NB4 (cell line): ENCODE results near the gene JAK2.

ENCODE experiments used
- CTCF ChIP-seq: IDR thresholded peaks from one replicate; pipeline ENCODE4 v1.5.1; 2012; ENCODE audit warnings: low read depth, low read length
- MYC ChIP-seq: IDR thresholded peaks from 2 replicates; pipeline ENCODE4 v1.6.1; 2011; ENCODE audit warnings: low read depth, low read length
- POLR2A ChIP-seq: IDR thresholded peaks from 2 replicates; pipeline ENCODE4 v1.6.1; 2011; ENCODE audit warnings: mild to moderate bottlenecking; ENCODE audit not compliant: insufficient read length; ENCODE audit errors: extremely low read depth

DNA sequence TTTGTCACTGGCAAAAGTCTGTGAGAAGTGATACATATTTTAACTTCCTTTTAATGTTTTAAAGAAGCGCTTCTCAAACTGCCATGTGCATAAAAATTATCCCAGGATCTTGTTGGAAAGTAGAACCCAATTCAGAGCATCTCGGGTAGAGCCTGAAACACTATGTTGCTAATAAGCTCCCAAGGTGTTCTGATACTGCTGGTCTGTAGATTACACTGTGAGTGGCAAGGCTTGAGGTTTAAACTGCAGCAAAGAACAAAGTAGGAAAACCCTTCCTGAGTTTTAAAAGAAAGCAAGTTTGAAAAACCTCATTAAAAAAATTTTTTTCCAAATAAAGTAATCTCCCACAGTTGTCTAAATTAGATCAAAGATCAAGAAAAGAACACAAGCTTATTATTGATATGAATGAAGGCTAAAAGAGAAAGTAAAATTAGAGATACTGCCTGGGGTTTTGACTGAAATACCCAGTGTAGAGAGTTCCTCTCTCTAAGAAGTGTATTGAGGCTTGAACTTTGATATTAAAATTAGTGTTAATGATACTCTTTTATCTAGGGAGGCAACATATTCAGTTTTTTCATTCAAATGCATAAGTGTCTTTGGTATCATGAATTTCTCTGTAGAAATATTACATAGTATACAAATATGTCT, 19.8 kb upstream of the JAK2 start:
- no peak for TF ChIP-seq CTCF
- TF ChIP-seq POLR2A = no peak
- TF ChIP-seq MYC = no peak
